ENCODE data around the gene SDK2. TPM values are rescaled to one million over a fixed set of nuclear protein-coding genes. Genes with fewer than 3 reads are reported as not detected.

The SDK2 gene
- polyA plus RNA-seq, 2 donors = 0.29 to 0.55 TPM

DNA sequence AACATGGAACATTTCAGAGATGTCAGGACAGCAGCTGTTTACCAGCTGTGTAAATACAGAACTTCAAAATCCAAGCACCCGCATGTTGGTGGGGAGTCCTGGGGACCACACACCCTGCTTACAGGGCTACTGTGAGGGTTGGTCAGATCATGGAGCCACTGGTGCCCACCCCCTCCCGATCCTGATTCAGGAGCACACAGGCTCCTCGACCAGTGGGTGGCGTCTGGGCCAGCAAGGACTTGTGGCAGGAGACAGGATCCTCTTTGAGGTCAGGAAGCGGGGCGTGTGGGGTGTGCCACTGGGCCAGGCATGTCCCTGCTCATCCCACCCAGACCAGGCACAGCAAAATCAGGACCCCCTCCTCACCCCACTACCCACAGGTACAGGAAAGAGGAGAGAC lies 83.6 kb downstream of the SDK2 start:
- Histone ChIP-seq H3K27me3 (ENCODE audit: control insufficient read depth in 1 of 2, insufficient read depth in 2 of 2, low read length in 2 of 2) (no peaks in the 10 kb centered on the region), H3K27ac (ENCODE audit: low read depth in 2 of 2, low read length in 1 of 2) (no peak overlapping the region), H3K36me3 (ENCODE audit: control insufficient read depth in 2 of 2, insufficient read depth in 2 of 2, low read length in 1 of 2) (no peaks in the 10 kb centered on the region), H3K4me3 (ENCODE audit: low read depth in 1 of 2, low read length in 2 of 2) (no peak overlapping the region), H3K9me3 (ENCODE audit: control insufficient read depth in 2 of 2, insufficient read depth in 1 of 2, low read depth in 1 of 2, low read length in 1 of 2) (no peaks in the 10 kb centered on the region), H3K4me1 (ENCODE audit: control insufficient read depth in 2 of 2, insufficient read depth in 2 of 2, low read length in 1 of 2) (peaks cover 2% of the 10 kb centered on the region in 2 donors)
- 38 to 53% methylated on average over 6 of the region's 6 CpGs for WGBS, 2 donors

DNA sequence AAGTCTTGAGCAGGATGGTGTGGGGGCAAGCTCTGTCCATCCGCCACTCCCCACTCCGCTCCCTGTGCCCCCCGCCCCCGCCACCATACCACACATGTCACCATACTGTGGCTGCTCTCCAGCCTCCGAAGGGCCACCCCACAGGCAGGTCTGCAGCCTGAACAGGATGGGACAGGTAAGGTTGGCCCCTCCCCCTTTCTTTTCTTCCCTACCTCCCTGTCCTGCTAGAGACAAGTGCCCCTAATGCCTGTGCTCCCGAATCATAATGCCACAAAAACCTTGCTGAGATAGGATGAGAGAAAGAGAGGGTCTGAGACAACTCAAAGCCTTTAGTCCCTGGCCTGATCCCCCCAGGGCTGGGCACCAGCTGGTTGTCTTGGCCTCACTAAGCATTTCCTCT lies 84.7 kb downstream of the SDK2 start:
- no peaks in the 10 kb centered on the region for H3K36me3 ChIP-seq (ENCODE audit: control insufficient read depth in 2 of 2, insufficient read depth in 2 of 2, low read length in 1 of 2)
- no peak overlapping the region for H3K4me3 ChIP-seq (ENCODE audit: low read depth in 1 of 2, low read length in 2 of 2)
- no peaks in the 10 kb centered on the region for H3K27me3 ChIP-seq (ENCODE audit: control insufficient read depth in 1 of 2, insufficient read depth in 2 of 2, low read length in 2 of 2)
- WGBS, 2 donors = 74 to 91% methylated on average over 3 to 6 of the region's 6 CpGs
- H3K27ac ChIP-seq (ENCODE audit: low read depth in 2 of 2, low read length in 1 of 2) = no peak overlapping the region
- H3K9me3 ChIP-seq (ENCODE audit: control insufficient read depth in 2 of 2, insufficient read depth in 1 of 2, low read depth in 1 of 2, low read length in 1 of 2) = no peaks in the 10 kb centered on the region
- peaks cover 2% of the 10 kb centered on the region in 2 donors for H3K4me1 ChIP-seq (ENCODE audit: control insufficient read depth in 2 of 2, insufficient read depth in 2 of 2, low read length in 1 of 2)

DNA sequence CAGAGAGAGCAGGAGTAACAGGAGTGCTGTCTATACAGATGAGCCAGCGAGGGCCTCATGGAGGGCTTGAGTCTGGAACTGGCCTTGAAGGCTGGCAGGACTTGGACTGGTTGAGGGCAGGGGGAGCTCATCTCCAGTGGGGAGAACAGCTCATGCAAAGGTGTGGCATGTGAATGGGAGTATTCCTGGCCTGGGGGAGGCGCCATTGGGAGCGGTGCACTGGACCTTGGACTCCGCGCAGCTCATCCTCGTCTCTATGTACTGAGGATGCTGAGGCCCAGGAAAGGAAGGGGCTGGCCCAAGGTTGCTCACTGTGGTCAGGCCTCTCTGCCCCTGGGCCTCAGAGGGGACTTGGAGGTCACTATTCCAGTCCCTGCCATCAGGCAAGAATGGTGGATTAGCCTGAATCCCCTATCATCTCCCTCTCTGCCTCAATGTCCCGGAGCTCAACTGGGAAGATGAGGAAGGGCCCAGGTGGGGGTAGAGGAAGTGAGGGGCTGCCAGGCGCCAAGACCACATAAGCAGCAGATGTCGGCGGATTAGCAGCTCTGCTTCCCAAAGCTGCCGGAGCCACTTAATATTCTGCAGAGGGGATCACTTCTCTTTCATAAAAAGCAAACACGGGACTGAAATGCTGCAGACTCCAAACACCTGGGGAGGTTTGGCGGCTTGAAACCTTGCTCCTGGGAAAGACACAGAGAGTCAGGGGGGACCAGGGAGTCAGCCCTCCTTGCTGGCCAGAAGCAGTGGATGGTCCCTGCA lies 88.9 kb downstream of the SDK2 start:
- no peak overlapping the region for H3K4me3 ChIP-seq (ENCODE audit: low read depth in 1 of 2, low read length in 2 of 2)

DNA sequence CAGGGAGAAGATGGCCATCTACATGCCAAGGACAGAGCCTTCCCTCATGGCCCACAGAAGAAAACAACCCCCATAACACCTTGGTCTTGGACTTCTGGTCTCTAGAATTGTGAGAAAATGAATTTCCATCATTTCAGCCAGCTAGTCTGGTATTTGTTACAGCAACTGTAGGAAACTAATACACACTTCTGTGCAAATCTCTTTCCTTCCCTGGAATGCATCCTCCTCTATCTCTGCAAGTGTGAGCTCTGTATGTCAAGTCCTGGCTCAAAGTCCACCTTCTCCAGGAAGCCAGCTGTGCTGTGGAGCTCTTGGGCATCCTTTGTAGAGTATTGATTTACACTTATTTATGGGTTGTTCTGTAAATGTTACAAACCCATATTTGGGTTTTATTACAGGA lies 89.7 kb downstream of the SDK2 start:
- no peak overlapping the region for H3K4me3 ChIP-seq (ENCODE audit: low read depth in 1 of 2, low read length in 2 of 2)
- H3K27me3 ChIP-seq (ENCODE audit: control insufficient read depth in 1 of 2, insufficient read depth in 2 of 2, low read length in 2 of 2) = no peaks in the 10 kb centered on the region
- H3K4me1 ChIP-seq (ENCODE audit: control insufficient read depth in 2 of 2, insufficient read depth in 2 of 2, low read length in 1 of 2) = peaks cover 0 to 4% of the 10 kb centered on the region in 2 donors
- no peak overlapping the region for H3K27ac ChIP-seq (ENCODE audit: low read depth in 2 of 2, low read length in 1 of 2)
- H3K9me3 ChIP-seq (ENCODE audit: control insufficient read depth in 2 of 2, insufficient read depth in 1 of 2, low read depth in 1 of 2, low read length in 1 of 2) = peaks cover 0 to 2% of the 10 kb centered on the region in 2 donors
- no peaks in the 10 kb centered on the region for H3K36me3 ChIP-seq (ENCODE audit: control insufficient read depth in 2 of 2, insufficient read depth in 2 of 2, low read length in 1 of 2)

More for the DNA sequence above, 88.9 kb downstream of the SDK2 start:
- Histone ChIP-seq H3K9me3 (ENCODE audit: control insufficient read depth in 2 of 2, insufficient read depth in 1 of 2, low read depth in 1 of 2, low read length in 1 of 2) (peaks cover 0 to 2% of the 10 kb centered on the region in 2 donors), H3K27me3 (ENCODE audit: control insufficient read depth in 1 of 2, insufficient read depth in 2 of 2, low read length in 2 of 2) (no peaks in the 10 kb centered on the region), H3K4me1 (ENCODE audit: control insufficient read depth in 2 of 2, insufficient read depth in 2 of 2, low read length in 1 of 2) (peaks cover 0 to 4% of the 10 kb centered on the region in 2 donors), H3K36me3 (ENCODE audit: control insufficient read depth in 2 of 2, insufficient read depth in 2 of 2, low read length in 1 of 2) (no peaks in the 10 kb centered on the region), H3K27ac (ENCODE audit: low read depth in 2 of 2, low read length in 1 of 2) (no peak overlapping the region)
- WGBS, 2 donors = 85 to 89% methylated on average over 13 of the region's 13 CpGs

DNA sequence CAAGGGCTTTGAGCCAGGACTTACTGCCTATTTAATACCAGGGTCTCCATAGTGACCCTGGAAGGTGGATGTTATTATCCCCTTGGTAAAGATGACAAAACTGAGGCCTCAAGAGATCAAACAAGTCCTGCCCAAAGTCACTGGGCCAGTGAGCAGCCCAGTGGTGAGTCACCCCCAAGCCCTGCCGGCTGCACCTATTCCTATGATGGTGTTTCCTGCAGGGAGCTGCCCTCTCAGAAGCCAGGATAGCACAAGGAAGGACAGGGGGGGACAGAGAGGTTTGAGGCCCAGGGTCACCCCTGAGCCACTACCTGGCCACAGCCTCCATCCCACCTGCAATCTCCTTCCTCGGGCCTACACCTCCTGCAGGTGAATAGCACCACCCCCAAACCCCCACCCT lies 90.9 kb downstream of the SDK2 start:
- Histone ChIP-seq H3K27me3 (ENCODE audit: control insufficient read depth in 1 of 2, insufficient read depth in 2 of 2, low read length in 2 of 2) (no peaks in the 10 kb centered on the region), H3K27ac (ENCODE audit: low read depth in 2 of 2, low read length in 1 of 2) (no peak overlapping the region), H3K4me3 (ENCODE audit: low read depth in 1 of 2, low read length in 2 of 2) (no peak overlapping the region), H3K36me3 (ENCODE audit: control insufficient read depth in 2 of 2, insufficient read depth in 2 of 2, low read length in 1 of 2) (no peaks in the 10 kb centered on the region), H3K9me3 (ENCODE audit: control insufficient read depth in 2 of 2, insufficient read depth in 1 of 2, low read depth in 1 of 2, low read length in 1 of 2) (peaks cover 0 to 2% of the 10 kb centered on the region in 2 donors), H3K4me1 (ENCODE audit: control insufficient read depth in 2 of 2, insufficient read depth in 2 of 2, low read length in 1 of 2) (peaks cover 2 to 4% of the 10 kb centered on the region in 2 donors)
- WGBS, 2 donors = 64 to 65% methylated on average over 2 of the region's 2 CpGs

DNA sequence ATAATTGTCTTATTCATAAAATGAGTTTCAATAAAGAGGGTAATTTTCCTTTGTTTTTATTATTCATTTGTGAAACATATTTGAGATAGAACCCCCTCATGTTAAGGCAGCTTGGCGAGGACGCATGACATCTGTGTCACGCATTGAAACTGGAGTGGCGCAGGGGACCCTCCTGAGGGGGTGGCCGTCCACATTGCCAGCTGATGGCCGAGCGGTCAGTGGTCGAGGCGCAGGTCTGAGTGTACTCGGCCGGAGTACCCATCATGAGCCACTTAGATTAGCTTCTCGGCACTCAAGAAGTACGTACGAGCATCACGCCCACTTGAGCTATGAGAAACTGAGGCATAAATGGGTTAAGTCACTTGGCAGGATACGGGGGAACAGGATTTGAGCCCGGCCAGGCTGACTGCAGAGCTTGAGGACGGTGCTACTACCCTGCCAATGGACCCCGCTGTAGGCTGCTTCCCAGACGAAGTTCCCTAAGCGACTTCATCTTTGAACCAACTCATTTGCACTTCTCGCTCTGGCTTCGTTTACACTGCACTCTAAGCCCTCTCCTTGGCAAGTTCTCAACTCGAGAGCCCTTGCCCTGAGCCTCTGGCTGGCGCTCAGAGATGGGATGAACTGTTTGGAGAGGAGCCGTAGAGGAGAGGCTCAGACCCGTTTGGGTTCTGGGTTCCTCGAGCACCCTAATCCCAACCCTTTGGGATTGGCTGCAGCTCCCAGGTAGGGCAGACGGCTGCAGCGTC lies 91.8 kb downstream of the SDK2 start:
- Histone ChIP-seq H3K36me3 (ENCODE audit: control insufficient read depth in 2 of 2, insufficient read depth in 2 of 2, low read length in 1 of 2) (no peaks in the 10 kb centered on the region), H3K27me3 (ENCODE audit: control insufficient read depth in 1 of 2, insufficient read depth in 2 of 2, low read length in 2 of 2) (no peaks in the 10 kb centered on the region), H3K4me1 (ENCODE audit: control insufficient read depth in 2 of 2, insufficient read depth in 2 of 2, low read length in 1 of 2) (peaks cover 2 to 4% of the 10 kb centered on the region in 2 donors), H3K4me3 (ENCODE audit: low read depth in 1 of 2, low read length in 2 of 2) (no peak overlapping the region), H3K27ac (ENCODE audit: low read depth in 2 of 2, low read length in 1 of 2) (no peak overlapping the region), H3K9me3 (ENCODE audit: control insufficient read depth in 2 of 2, insufficient read depth in 1 of 2, low read depth in 1 of 2, low read length in 1 of 2) (peaks cover 0 to 2% of the 10 kb centered on the region in 2 donors)
- WGBS, 2 donors = 62 to 66% methylated on average over 30 of the region's 30 CpGs

DNA sequence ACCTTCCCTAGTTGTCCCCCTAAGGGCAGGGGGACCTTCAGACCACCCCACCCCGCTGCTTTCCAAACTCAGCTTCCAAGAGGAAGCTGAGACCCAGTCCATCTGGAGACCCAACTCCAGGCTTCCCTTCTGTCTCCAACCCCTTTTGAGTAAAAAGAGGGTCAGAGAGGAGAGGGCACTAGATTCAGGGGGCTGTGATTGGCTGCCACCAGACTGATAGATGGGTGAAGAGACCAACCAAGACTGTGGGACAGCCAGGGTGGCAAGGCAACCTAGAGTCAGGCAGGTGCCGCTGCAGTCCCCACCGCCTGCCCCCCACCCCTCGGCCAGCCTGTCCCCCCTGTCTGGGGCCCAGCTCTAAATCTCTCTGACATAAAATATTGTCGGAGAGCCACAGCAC lies 92.5 kb downstream of the SDK2 start:
- no peaks in the 10 kb centered on the region for H3K27me3 ChIP-seq (ENCODE audit: control insufficient read depth in 1 of 2, insufficient read depth in 2 of 2, low read length in 2 of 2)
- H3K27ac ChIP-seq (ENCODE audit: low read depth in 2 of 2, low read length in 1 of 2) = no peak overlapping the region
- peaks cover 4 to 5% of the 10 kb centered on the region in 2 donors for H3K4me1 ChIP-seq (ENCODE audit: control insufficient read depth in 2 of 2, insufficient read depth in 2 of 2, low read length in 1 of 2)
- 57 to 68% methylated on average over 5 of the region's 5 CpGs for WGBS, 2 donors
- peaks cover 0 to 2% of the 10 kb centered on the region in 2 donors for H3K9me3 ChIP-seq (ENCODE audit: control insufficient read depth in 2 of 2, insufficient read depth in 1 of 2, low read depth in 1 of 2, low read length in 1 of 2)
- no peaks in the 10 kb centered on the region for H3K36me3 ChIP-seq (ENCODE audit: control insufficient read depth in 2 of 2, insufficient read depth in 2 of 2, low read length in 1 of 2)
- H3K4me3 ChIP-seq (ENCODE audit: low read depth in 1 of 2, low read length in 2 of 2) = no peak overlapping the region

DNA sequence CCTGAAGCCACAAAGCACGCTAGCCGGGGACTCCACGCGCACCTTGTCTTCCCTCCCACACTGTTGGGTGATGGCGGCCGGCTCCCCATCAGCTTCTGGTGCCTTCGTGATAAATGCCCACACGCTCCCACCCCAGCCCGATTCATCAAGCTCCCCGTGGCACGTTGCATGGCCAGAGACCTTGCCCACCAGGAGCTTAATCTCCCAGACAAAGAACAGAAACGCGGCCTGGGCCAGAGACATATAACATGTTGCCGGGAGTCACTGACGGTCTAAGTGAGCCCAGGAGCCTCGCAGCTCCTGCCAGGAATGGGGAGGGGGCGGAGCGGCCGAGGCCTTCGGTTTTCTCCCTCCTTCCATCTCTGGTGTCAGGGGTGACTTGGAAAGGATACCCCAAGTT lies 93.1 kb downstream of the SDK2 start:
- WGBS, 2 donors = 91 to 94% methylated on average over 20 of the region's 20 CpGs
- Histone ChIP-seq H3K36me3 (ENCODE audit: control insufficient read depth in 2 of 2, insufficient read depth in 2 of 2, low read length in 1 of 2) (no peaks in the 10 kb centered on the region), H3K27me3 (ENCODE audit: control insufficient read depth in 1 of 2, insufficient read depth in 2 of 2, low read length in 2 of 2) (no peaks in the 10 kb centered on the region), H3K9me3 (ENCODE audit: control insufficient read depth in 2 of 2, insufficient read depth in 1 of 2, low read depth in 1 of 2, low read length in 1 of 2) (peaks cover 0 to 2% of the 10 kb centered on the region in 2 donors), H3K4me3 (ENCODE audit: low read depth in 1 of 2, low read length in 2 of 2) (no peak overlapping the region), H3K4me1 (ENCODE audit: control insufficient read depth in 2 of 2, insufficient read depth in 2 of 2, low read length in 1 of 2) (peaks cover 6 to 12% of the 10 kb centered on the region in 2 donors), H3K27ac (ENCODE audit: low read depth in 2 of 2, low read length in 1 of 2) (no peak overlapping the region)

DNA sequence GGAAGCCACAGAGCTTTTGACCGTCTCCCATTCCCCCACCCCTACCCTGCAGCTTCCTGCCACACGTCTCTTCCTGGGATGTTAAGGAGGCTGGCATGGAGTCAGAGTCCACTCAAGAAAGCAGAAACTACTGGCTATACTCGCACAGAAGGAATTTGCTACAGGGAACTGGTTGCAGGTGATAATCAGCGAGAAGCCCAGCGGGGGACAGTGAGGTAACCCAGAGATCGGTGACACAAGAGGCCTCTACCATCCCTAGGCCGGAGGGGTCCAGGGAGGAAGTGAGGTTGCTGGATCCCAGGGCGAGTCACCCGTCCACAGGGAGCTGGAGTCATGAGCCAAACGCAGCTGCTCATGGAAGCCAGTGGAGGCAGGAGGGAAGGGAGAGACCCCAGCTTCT lies 93.7 kb downstream of the SDK2 start:
- Histone ChIP-seq H3K27me3 (ENCODE audit: control insufficient read depth in 1 of 2, insufficient read depth in 2 of 2, low read length in 2 of 2) (no peaks in the 10 kb centered on the region), H3K4me3 (ENCODE audit: low read depth in 1 of 2, low read length in 2 of 2) (no peak overlapping the region), H3K4me1 (ENCODE audit: control insufficient read depth in 2 of 2, insufficient read depth in 2 of 2, low read length in 1 of 2) (peaks cover 8 to 15% of the 10 kb centered on the region in 2 donors), H3K36me3 (ENCODE audit: control insufficient read depth in 2 of 2, insufficient read depth in 2 of 2, low read length in 1 of 2) (no peaks in the 10 kb centered on the region), H3K9me3 (ENCODE audit: control insufficient read depth in 2 of 2, insufficient read depth in 1 of 2, low read depth in 1 of 2, low read length in 1 of 2) (peaks cover 0 to 2% of the 10 kb centered on the region in 2 donors), H3K27ac (ENCODE audit: low read depth in 2 of 2, low read length in 1 of 2) (no peak overlapping the region)
- WGBS, 2 donors = 79 to 80% methylated on average over 10 of the region's 10 CpGs
